ENCODE results near the gene PRRT1B. TPM values are rescaled to one million over a fixed set of nuclear protein-coding genes. Genes with fewer than 3 reads are reported as not detected.

PRRT1B gene
- total and polyA plus RNA-seq, 9 of the 15 experiments (the other 6 are each of a cell fraction or from before 2014, with no cell fraction given), result not detected

- TF ChIP-seq REST (IDR thresholded peaks at IDR 0.05; ENCODE audit: borderline replicate concordance) (no peak), REST (CRISPR knock-in tag; IDR thresholded peaks at IDR 0.05; ENCODE audit: low read depth) (no peak)
Observed at GRCh38 chr9:131601683-131602181, 56.4 kb downstream of the PRRT1B start (continued).

GRCh38 chr9:131603199-131603598 is 57.9 kb downstream of the PRRT1B start:
- Histone ChIP-seq H3K9me1 (ENCODE audit: control insufficient read depth, insufficient read depth, low read length) (no peaks in the 10 kb centered on the region), H3K4me3 (no peak overlapping the region), H2AFZ (ENCODE audit: low read depth, low read length) (no peak overlapping the region), H3K9ac (ENCODE audit: insufficient read depth in 1 of 2, low read depth in 2 of 2, low read length in 2 of 2) (no peak overlapping the region), H3K27ac (ENCODE audit: extremely low read depth, low read depth, low read length) (no peak overlapping the region), H3K27me3 (ENCODE audit: control insufficient read depth in 2 of 2, insufficient read depth in 2 of 2, low read length in 2 of 2) (no peaks in the 10 kb centered on the region), H3K79me2 (ENCODE audit: control insufficient read depth, insufficient read depth, low read length) (no peaks in the 10 kb centered on the region), H3K9me3 (replicated peaks; ENCODE audit: control insufficient read depth, insufficient read depth, low read depth, low read length) (no peaks in the 10 kb centered on the region), H3K4me2 (ENCODE audit: insufficient read depth, low read length) (no peak overlapping the region), H3K36me3 (ENCODE audit: control insufficient read depth, insufficient read depth, low read length) (peaks cover 23% of the 10 kb centered on the region; the same call in 2 of the 3 replicates), H4K20me1 (replicated peaks; ENCODE audit: control insufficient read depth, insufficient read depth, low read length) (no peaks in the 10 kb centered on the region), H3K4me1 (replicated peaks in 1 of 2; ENCODE audit: control insufficient read depth in 2 of 2, insufficient read depth in 2 of 2, low read length in 2 of 2) (peaks cover 3 to 4% of the 10 kb centered on the region in 2 experiments; a peak in 2 of 5 replicates)
- intact Hi-C loops (cut with micrococcal nuclease) (no loop called here), in situ Hi-C loops (cut with MboI) (no loop called here)
- ATAC-seq (no peak), DNase-seq (ENCODE audit: extremely low read depth in 1 of 4, low spot score in 3 of 4) (no peak), FAIRE-seq (no peak)
- POLR2A ChIA-PET, result interaction anchor here (0.5 to 1.1 kb wide), 2 partner anchors 11 to 33 kb away, joined by 3 read pairs; no protein-coding TSS in a partner anchor
- TF ChIP-seq HNRNPUL1 (IDR thresholded peaks at IDR 0.05; ENCODE audit: low read length) (no peak), TAL1 (IDR thresholded peaks at IDR 0.05) (no peak), CBFA2T2 (conservative IDR thresholded peaks at IDR 0.05) (no peak), FOXP1 (CRISPR knock-in tag; IDR thresholded peaks at IDR 0.05) (no peak), NR4A1 (CRISPR knock-in tag; IDR thresholded peaks at IDR 0.05) (no peak), NR4A1 (tag; IDR thresholded peaks at IDR 0.05) (no peak), HEY1 (CRISPR knock-in tag; IDR thresholded peaks at IDR 0.05; ENCODE audit: borderline replicate concordance) (no peak), BRF1 (IDR thresholded peaks at IDR 0.05; ENCODE audit: borderline replicate concordance, extremely low read depth, insufficient read length) (no peak), CBFB (CRISPR knock-in tag; IDR thresholded peaks at IDR 0.05) (no peak), NFE2L1 (tag; IDR thresholded peaks at IDR 0.05; ENCODE audit: borderline replicate concordance, low read depth) (no peak), ZFX (CRISPR knock-in tag; IDR thresholded peaks at IDR 0.05) (no peak), IRF1 (CRISPR knock-in tag; IDR thresholded peaks at IDR 0.05; ENCODE audit: borderline replicate concordance) (no peak)
- WGBS (ENCODE audit: insufficient coverage, low coverage, missing lambda C conversion rate), result 79% methylated on average over 9 of the region's 9 CpGs
- CTCF ChIA-PET (ENCODE audit: low intra/inter-chr PET ratio), result interaction anchor here (0.7 kb wide), 1 partner anchor 32 kb away, joined by 3 read pairs; no protein-coding TSS in a partner anchor
- BruUV-seq (replicated peaks), result no TSS peak
